Thyroid gland (tissue), 4 donors: ENCODE data around the gene COL23A1. TPM values are rescaled to one million over a fixed set of nuclear protein-coding genes. Genes with fewer than 3 reads are reported as not detected.

Source experiments
- DNase-seq, 2 donors: peaks; one replicate each; pipeline ENCODE4 v3.0.0-alpha.2; 2019
- H3K27ac ChIP-seq, 3 donors: fragments of 200-600 bp; sonication (generic); 1 replicate in 2 of 3; 2 replicates in 1 of 3; pipeline ENCODE4 v1.5.1; 2016 to 2019; ENCODE audit warnings: mild to moderate bottlenecking in 1 of 3, moderate library complexity in 1 of 3
- H3K27me3 ChIP-seq: fragments of 200-600 bp; sonication (generic); one replicate; pipeline ENCODE4 v1.5.1; 2019
- H3K36me3 ChIP-seq, 2 donors: fragments of 200-600 bp; sonication (generic); one replicate each; pipeline ENCODE4 v1.5.1; 2016 to 2019
- H3K4me1 ChIP-seq, 2 donors: fragments of 200-600 bp; sonication (generic); one replicate each; pipeline ENCODE4 v1.5.1; 2017 to 2019
- H3K4me3 ChIP-seq, 3 donors: fragments of 200-600 bp; sonication (generic); replicated peaks in 1 of 3; 1 replicate in 2 of 3; 2 replicates in 1 of 3; pipeline ENCODE4 v1.5.1; 2016; ENCODE audit warnings: mild to moderate bottlenecking in 1 of 3
- H3K9me3 ChIP-seq: fragments of 200-600 bp; sonication (generic); one replicate; pipeline ENCODE4 v1.5.1; 2017
- POLR2A ChIP-seq, 2 donors: fragments of 450-650 bp; IDR thresholded peaks; one replicate each; pipeline ENCODE4 v1.6.1; 2017; ENCODE audit warnings: antibody characterized with exemption in 2 of 2, mild to moderate bottlenecking in 2 of 2, moderate library complexity in 1 of 2
- WGBS, 2 donors: methylation state at CpG; one replicate each; pipeline ENCODE4 v1.1.5; 2017; 5-methylcytosine and 5-hydroxymethylcytosine counted together
- intact Hi-C: fragments of 100-400 bp; cut with DNase I; formaldehyde crosslinking; loops from one replicate; pipeline ENCODE4 v1.15.1; 2023
- total RNA-seq, 4 donors: library from RNA; depleted of rRNA; stranded (reverse); fragments of >200 nt; gene quantifications; one replicate each; pipeline ENCODE4 v1.2.3, GENCODE V29; 2016
- TF ChIP-seq, protein P1 (sequence below), 6 experiments: fragments of 200-600 bp in 3 of 6; fragments of 450-650 bp in 3 of 6; sonication (generic) in 3 of 6; IDR thresholded peaks; one replicate each; pipeline ENCODE4 v1.5.1; 2016 to 2019; ENCODE audit warnings: antibody characterized with exemption in 6 of 6, mild to moderate bottlenecking in 2 of 6, inconsistent platforms in 1 of 6, moderate library complexity in 1 of 6

The COL23A1 gene
- total RNA-seq, 4 donors from 2014 or later: 76.6 to 108 (median 95.7) TPM

DNA sequence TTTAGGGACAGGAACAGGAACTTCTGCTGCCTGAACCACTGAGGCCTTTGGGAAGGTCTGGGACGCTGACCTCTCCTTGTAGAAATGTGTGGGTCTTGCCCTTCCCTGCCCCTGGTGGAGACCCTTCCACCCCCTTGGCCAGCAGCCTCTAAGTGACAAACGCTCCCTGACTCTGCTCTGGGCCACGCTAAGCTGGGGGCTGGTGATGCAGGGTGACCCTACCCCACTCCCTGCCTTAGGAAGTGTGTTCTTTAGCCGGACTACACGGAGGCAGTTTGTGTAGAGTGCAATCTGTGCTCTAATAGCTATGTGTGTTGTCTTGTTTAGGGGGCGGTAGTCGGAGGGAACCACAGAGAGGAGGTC is 123.0 kb downstream of the COL23A1 start:
- no peak for DNase-seq
- TF ChIP-seq, protein P1, sequence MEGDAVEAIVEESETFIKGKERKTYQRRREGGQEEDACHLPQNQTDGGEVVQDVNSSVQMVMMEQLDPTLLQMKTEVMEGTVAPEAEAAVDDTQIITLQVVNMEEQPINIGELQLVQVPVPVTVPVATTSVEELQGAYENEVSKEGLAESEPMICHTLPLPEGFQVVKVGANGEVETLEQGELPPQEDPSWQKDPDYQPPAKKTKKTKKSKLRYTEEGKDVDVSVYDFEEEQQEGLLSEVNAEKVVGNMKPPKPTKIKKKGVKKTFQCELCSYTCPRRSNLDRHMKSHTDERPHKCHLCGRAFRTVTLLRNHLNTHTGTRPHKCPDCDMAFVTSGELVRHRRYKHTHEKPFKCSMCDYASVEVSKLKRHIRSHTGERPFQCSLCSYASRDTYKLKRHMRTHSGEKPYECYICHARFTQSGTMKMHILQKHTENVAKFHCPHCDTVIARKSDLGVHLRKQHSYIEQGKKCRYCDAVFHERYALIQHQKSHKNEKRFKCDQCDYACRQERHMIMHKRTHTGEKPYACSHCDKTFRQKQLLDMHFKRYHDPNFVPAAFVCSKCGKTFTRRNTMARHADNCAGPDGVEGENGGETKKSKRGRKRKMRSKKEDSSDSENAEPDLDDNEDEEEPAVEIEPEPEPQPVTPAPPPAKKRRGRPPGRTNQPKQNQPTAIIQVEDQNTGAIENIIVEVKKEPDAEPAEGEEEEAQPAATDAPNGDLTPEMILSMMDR (IDR thresholded peaks at IDR 0.05): no peak
- no peak for TF ChIP-seq POLR2A (IDR thresholded peaks at IDR 0.05)
- H3K4me1 ChIP-seq: peaks cover 10 to 41% of the 10 kb centered on the region in 2 donors
- whole genome bisulfite sequencing, 2 donors: 56 to 59% methylated on average over 6 to 7 of the region's 7 CpGs
- H3K4me3 ChIP-seq: no peak overlapping the region
- peak overlapping the region; percentile 35 to 72 (median 41) for H3K27ac ChIP-seq
- intact Hi-C loops: no loop called here
- no peaks in the 10 kb centered on the region for H3K9me3 ChIP-seq
- H3K36me3 ChIP-seq: no peaks in the 10 kb centered on the region
- H3K27me3 ChIP-seq: no peaks in the 10 kb centered on the region

DNA sequence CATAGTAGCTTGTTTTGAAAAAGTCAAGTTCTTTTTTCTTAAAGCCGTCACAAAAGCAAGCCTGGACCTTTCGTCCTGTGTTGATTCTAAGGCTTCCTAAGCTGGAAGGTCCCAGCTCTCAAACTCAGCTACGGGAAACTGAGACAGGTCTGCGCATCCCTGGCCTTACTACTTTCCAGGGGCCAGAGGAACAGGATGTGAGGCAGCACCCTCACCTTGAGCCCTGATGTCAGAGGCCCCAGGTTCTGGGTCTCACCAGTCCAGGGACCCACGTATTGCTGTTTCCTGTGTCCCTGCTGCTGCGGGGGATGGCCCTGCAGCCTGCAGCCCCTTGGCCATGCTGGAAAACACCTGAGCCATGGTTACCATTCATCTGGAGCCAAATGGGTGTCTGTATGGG is 123.9 kb downstream of the COL23A1 start:
- Histone ChIP-seq H3K4me3 (no peak overlapping the region), H3K27me3 (no peaks in the 10 kb centered on the region), H3K27ac (peak overlapping the region in 1 of 3 donors; percentile 72), H3K36me3 (no peaks in the 10 kb centered on the region), H3K4me1 (peaks cover 18 to 50% of the 10 kb centered on the region in 2 donors), H3K9me3 (no peaks in the 10 kb centered on the region)
- WGBS, 2 donors: 91 to 98% methylated on average over 4 to 6 of the region's 6 CpGs
- DNase-seq: no peak
- intact Hi-C loops: no loop called here
- TF ChIP-seq, protein P1 (IDR thresholded peaks at IDR 0.05): no peak
- no peak for TF ChIP-seq POLR2A (IDR thresholded peaks at IDR 0.05)

DNA sequence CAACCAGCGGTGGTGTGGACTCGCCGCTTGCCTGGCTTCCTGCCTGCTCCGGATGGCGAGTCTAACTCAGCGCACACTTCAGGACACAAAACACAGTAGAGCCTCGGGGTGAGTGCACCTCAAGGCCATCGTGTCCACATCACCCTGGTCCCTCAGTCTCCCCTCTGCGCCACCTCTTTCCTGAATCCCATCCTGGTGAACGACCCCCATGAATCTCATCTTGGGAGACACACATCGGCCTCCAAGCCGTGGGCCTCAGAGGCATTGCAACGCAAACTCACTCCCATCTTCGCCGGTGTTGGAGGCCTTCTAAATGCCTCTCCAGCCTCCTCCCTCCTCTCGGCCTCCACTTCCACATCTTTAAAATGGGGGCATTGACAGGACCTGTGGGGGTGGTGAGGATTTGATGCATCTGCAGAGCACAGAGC is 124.3 kb downstream of the COL23A1 start:
- TF ChIP-seq, protein P1 (IDR thresholded peaks at IDR 0.05): no peak
- no peak for TF ChIP-seq POLR2A (IDR thresholded peaks at IDR 0.05)

DNA sequence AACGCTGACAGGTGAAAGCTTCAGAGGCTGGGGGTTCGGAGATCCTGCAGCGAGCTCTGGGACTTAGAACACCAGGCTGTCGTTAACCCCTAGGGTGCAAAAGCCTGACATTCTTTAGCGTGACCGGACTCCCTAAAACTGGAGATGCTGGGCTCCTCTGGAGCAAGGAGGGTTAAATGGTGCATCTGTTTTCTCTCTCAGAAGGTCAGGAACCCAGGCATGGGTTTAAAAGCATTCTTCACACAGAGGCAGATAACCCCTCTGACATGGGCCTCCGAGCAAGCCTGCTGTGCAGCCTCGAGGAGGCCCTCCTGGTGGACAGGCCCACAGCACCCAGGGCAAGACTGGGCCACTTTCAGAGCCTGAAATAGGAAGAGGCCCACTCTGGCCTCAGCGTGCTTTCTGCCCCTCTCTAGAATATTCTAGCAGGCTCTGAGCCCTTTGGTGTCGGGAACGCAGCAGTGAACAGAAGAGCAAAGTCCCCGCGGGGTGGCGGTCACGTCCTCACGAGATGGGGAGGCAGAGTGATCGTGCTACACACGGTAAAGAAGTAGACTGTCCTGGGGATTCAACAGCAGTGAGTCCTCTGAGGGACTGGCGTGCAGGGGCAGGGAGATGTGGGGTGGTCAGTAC is 124.8 kb downstream of the COL23A1 start:
- no peak for TF ChIP-seq POLR2A (IDR thresholded peaks at IDR 0.05)
- no peak overlapping the region for H3K4me3 ChIP-seq
- no peak for DNase-seq
- WGBS, 2 donors: 93 to 96% methylated on average over 18 to 19 of the region's 19 CpGs
- peak overlapping the region in 1 of 3 donors; percentile 23 for H3K27ac ChIP-seq
- intact Hi-C loops: no loop called here
- H3K36me3 ChIP-seq: no peaks in the 10 kb centered on the region
- peaks cover 28 to 55% of the 10 kb centered on the region in 2 donors for H3K4me1 ChIP-seq
- no peaks in the 10 kb centered on the region for H3K9me3 ChIP-seq
- H3K27me3 ChIP-seq: no peaks in the 10 kb centered on the region

More for the DNA sequence above, 124.3 kb downstream of the COL23A1 start:
- intact Hi-C loops: no loop called here
- 90 to 91% methylated on average over 16 of the region's 16 CpGs for WGBS, 2 donors
- Histone ChIP-seq H3K4me1 (peaks cover 23 to 51% of the 10 kb centered on the region in 2 donors), H3K36me3 (no peaks in the 10 kb centered on the region), H3K27me3 (no peaks in the 10 kb centered on the region), H3K4me3 (no peak overlapping the region), H3K27ac (peak overlapping the region in 1 of 3 donors; percentile 23), H3K9me3 (no peaks in the 10 kb centered on the region)
- no peak for DNase-seq

DNA sequence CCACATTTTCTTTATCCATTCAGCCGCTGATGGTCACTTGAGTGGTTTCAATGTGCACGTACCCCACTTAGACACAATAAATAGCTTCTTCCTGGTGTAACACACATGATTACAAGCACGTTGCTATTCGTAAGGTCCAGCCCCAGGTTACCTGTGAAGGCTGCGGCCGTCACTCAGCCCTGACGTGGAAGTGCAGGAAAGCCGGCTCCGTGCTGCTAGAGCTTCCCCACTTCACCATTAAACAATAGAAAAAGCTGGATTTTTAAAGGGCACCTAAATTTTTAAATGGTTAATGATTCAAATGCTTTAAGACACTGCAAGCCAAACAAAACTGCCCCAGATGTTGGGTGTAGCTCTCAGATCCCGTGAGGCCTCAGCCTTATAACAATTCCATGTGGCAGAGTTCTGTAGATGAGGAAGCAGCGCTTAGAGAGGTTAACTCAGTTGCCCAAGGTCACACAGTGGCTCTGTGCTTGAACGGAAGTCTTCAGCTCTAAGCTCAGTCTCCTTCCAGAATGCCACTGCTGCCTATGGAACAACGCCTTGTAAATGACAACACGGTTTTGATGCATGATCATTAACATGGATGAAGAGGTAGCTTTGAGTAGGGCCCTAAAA is 125.7 kb downstream of the COL23A1 start:
- H3K27ac ChIP-seq: no peak overlapping the region
- no peak overlapping the region for H3K4me3 ChIP-seq
- H3K36me3 ChIP-seq: no peaks in the 10 kb centered on the region
- WGBS, 2 donors: 82 to 86% methylated on average over 14 of the region's 14 CpGs
- H3K4me1 ChIP-seq: peaks cover 36 to 61% of the 10 kb centered on the region in 2 donors
- intact Hi-C loops: loop anchor here (5.0 kb wide), 1 partner anchor 78 kb away; no protein-coding TSS in a partner anchor
- no peak for DNase-seq
- H3K27me3 ChIP-seq: no peaks in the 10 kb centered on the region
- no peaks in the 10 kb centered on the region for H3K9me3 ChIP-seq
- TF ChIP-seq, protein P1 (IDR thresholded peaks at IDR 0.05): no peak
- no peak for TF ChIP-seq POLR2A (IDR thresholded peaks at IDR 0.05)
